Heart left ventricle (tissue), 16 donors: ENCODE measurements around the gene LY6G5B. TPM values are rescaled to one million over a fixed set of nuclear protein-coding genes. Genes with fewer than 3 reads are reported as not detected.

ENCODE experiments used
- ATAC-seq, 4 donors: fragments of 200-7000 bp; cut with Tn5 transposase; one replicate each; pipeline ENCODE4 v1.9.1; 2020 to 2022; ENCODE audit warnings: moderate library complexity in 4 of 4, mild to moderate bottlenecking in 3 of 4, moderate number of reproducible peaks in 1 of 4
- DNase-seq, 5 donors: peaks; one replicate each; pipeline ENCODE4 v3.0.0-alpha.2; 2020
- H3K27ac ChIP-seq, 12 donors: fragments of 200-600 bp; sonication (generic) in 4 of 12; one replicate each; pipeline versions ENCODE4 v1.5.0 to v1.8.0; 2016 to 2022; ENCODE audit warnings: mild to moderate bottlenecking in 2 of 12
- H3K27me3 ChIP-seq, 9 donors: fragments of 200-600 bp; sonication (generic) in 2 of 9; one replicate each; pipeline versions ENCODE4 v1.5.1 to v1.8.0; 2016 to 2022; ENCODE audit warnings: mild to moderate bottlenecking in 3 of 9
- H3K36me3 ChIP-seq, 9 donors: fragments of 200-600 bp; sonication (generic) in 2 of 9; one replicate each; pipeline versions ENCODE4 v1.5.0 to v1.8.0; 2018 to 2022; ENCODE audit warnings: mild to moderate bottlenecking in 2 of 9
- H3K4me1 ChIP-seq, 12 donors: fragments of 200-600 bp; sonication (generic) in 4 of 12; one replicate each; pipeline versions ENCODE4 v1.5.0 to v1.8.0; 2016 to 2022; ENCODE audit warnings: mild to moderate bottlenecking in 3 of 12
- H3K4me3 ChIP-seq, 12 donors: fragments of 200-600 bp; sonication (generic) in 4 of 12; one replicate each; pipeline versions ENCODE4 v1.5.0 to v1.8.0; 2017 to 2022; ENCODE audit warnings: mild to moderate bottlenecking in 9 of 12, moderate library complexity in 4 of 12
- H3K9me3 ChIP-seq, 12 donors: fragments of 200-600 bp; sonication (generic) in 4 of 12; one replicate each; pipeline versions ENCODE4 v1.5.0 to v1.8.0; 2016 to 2022; ENCODE audit warnings: mild to moderate bottlenecking in 1 of 12
- CTCF ChIP-seq, 12 donors: fragments of 200-600 bp; sonication (generic) in 4 of 12; IDR thresholded peaks; one replicate each; pipeline versions ENCODE4 v1.5.0 to v1.8.0; 2018 to 2022; ENCODE audit warnings: antibody characterized with exemption in 12 of 12, mild to moderate bottlenecking in 5 of 12
- POLR2A ChIP-seq, 2 donors: fragments of 450-650 bp; IDR thresholded peaks; one replicate each; pipeline ENCODE4 v1.6.1; 2017; ENCODE audit warnings: antibody characterized with exemption in 2 of 2, mild to moderate bottlenecking in 2 of 2, moderate library complexity in 2 of 2
- WGBS, 4 donors: extraction: QIAGEN DNeasy Blood & Tissue Kit in 2 of 4; methylation state at CpG; one replicate each; pipeline versions ENCODE4 v1.1.5 to v1.1.7; 2013 to 2018; 5-methylcytosine and 5-hydroxymethylcytosine counted together
- intact Hi-C, 10 donors: fragments of 100-400 bp; cut with DNase I; formaldehyde crosslinking; loops; one replicate each; pipeline versions ENCODE4 v1.11.1 to v1.14.2; 2022
- polyA plus RNA-seq, 2 donors: library from polyadenylated mRNA; stranded (reverse); fragments of 200-250 nt; gene quantifications; one replicate each; pipeline ENCODE4 v1.2.3, GENCODE V29; 2013
- total RNA-seq, 9 donors: library from RNA; depleted of rRNA in 2 of 9; stranded (reverse); fragments of >200 nt in 2 of 9; fragmentation: NEBNext Ultra II Directional in 3 of 9; extraction: Animal tissue kit (Norgen Biotek cat#: 25700) in 3 of 9; gene quantifications; one replicate each; pipeline versions ENCODE4 v1.1.0 to v1.2.4, GENCODE V29; 2016 to 2023
- donor health status: ischemic (EF 13 %, LVEDD 7.1; RV severe dilation, severe dysfunction).
- donor health status: healthy with polysubstance abuse.
- donor health status: DM: no; HTN: yes; CAD: no.
- donor health status: DM: no; HTN: no; CAD: no.
- donor health status: ischemic (EF 25% LVEDD 6.9; RV normal size, moderate dysfunction).
- donor health status: ischemic (EF 25% LVEDD 5.7; RV mildly dilated, moderate dysfunction).
- donor health status: healthy.
- donor health status: DM: yes; HTN: yes; CAD: no.
- donor health status: ischemic (EF 35%, LVEDD 5.7; RV mildly dilated, moderate dysfunction).
- donor health status: nonischemic (EF 11% LVEDD 7.7; RV severe dilation, severe dysfunction).
- donor health status: DM: yes; HTN: yes; CAD: no.
- donor health status: PGD.
- donor health status: ischemic (EF 29% LVEDD 5.4; RV normal size, mild dysfunction).
- donor health status: nonischemic (EF 23%, LVEDD 6.1; RV moderate dilation, normal function).

LY6G5B gene
- total and polyA plus RNA-seq, 11 donors: 1.4 to 12.0 (median 4.6) TPM

- peak within 1 kb of the TSS; percentile 83 to 97 (median 95) for H3K27ac ChIP-seq
- no peaks in the 10 kb centered on the region for H3K27me3 ChIP-seq
- TF ChIP-seq CTCF (IDR thresholded peaks at IDR 0.05): peak in 4 of 12 donors; percentile 18 to 41 (median 34)
- peak in 1 of 2 donors; percentile 56 for TF ChIP-seq POLR2A (IDR thresholded peaks at IDR 0.05)
- no peaks in the 10 kb centered on the region for H3K9me3 ChIP-seq
- 0 to 1% (median 0%) methylated on average over 58 to 63 of the region's 63 CpGs for WGBS, 4 donors
- H3K4me1 ChIP-seq: peaks cover 9 to 60% (median 38%) of the 10 kb centered on the region in 12 donors
- peak within 1 kb of the TSS; percentile 64 to 95 (median 83) for H3K4me3 ChIP-seq
- intact Hi-C loops: loop anchor here in 3 of 10 donors (1.0 to 10.0 kb wide), 5 partner anchors 45 to 509 kb away; partner anchors contain the start of genes AGPAT1 (in 2 of the 3), RNF5 (in 2 of the 3), ATP6V1G2 (in 1 of the 3) and NELFE (in 1 of the 3)
- peak; percentile 99 for DNase-seq
- peak; percentile 90 to 94 (median 92) for ATAC-seq
- peaks cover 4 to 65% (median 57%) of the 10 kb centered on the region in 9 donors for H3K36me3 ChIP-seq
Observed at GRCh38 chr6:31665501-31666336, 4.1 kb upstream of the LY6G5B start, which contains the start of gene CSNK2B. CSNK2B (plus strand) TSS chr6:31666080; CDS start chr6:31666832, 752 bp downstream.

- 2 to 4% (median 3%) methylated on average over 15 of the region's 15 CpGs for WGBS, 4 donors
- intact Hi-C loops: loop anchor here in 3 of 10 donors (5.0 to 10.0 kb wide), 3 partner anchors 166 to 508 kb away; partner anchors contain the start of genes AGPAT1 (in 2 of the 3), RNF5 (in 2 of the 3), NELFE (in 1 of the 3) and SKIC2 (in 1 of the 3)
- DNase-seq (no peak), ATAC-seq (no peak)
- TF ChIP-seq CTCF (IDR thresholded peaks at IDR 0.05): no peak
- TF ChIP-seq POLR2A (IDR thresholded peaks at IDR 0.05): no peak
- Histone ChIP-seq H3K4me1 (peaks cover 9 to 53% (median 32%) of the 10 kb centered on the region in 12 donors), H3K27me3 (no peaks in the 10 kb centered on the region), H3K9me3 (no peaks in the 10 kb centered on the region), H3K27ac (peak overlapping the region; percentile 83 to 97 (median 94)), H3K36me3 (peaks cover 7 to 72% (median 65%) of the 10 kb centered on the region in 9 donors), H3K4me3 (peak overlapping the region; percentile 64 to 95 (median 83))
Observed at GRCh38 chr6:31666337-31666965, 3.3 kb upstream of the LY6G5B start.

- Histone ChIP-seq H3K36me3 (peaks cover 0 to 37% (median 23%) of the 10 kb centered on the region in 9 donors), H3K27me3 (no peaks in the 10 kb centered on the region), H3K4me1 (peaks cover 0 to 14% (median 11%) of the 10 kb centered on the region in 12 donors), H3K4me3 (no peak overlapping the region), H3K9me3 (no peaks in the 10 kb centered on the region), H3K27ac (no peak overlapping the region)
- DNase-seq (no peak), ATAC-seq (no peak)
- intact Hi-C loops: loop anchor here in 1 of 10 donors (5.0 kb wide), 1 partner anchor 201 kb away; the partner anchor contains the start of gene SLC44A4
- 81 to 90% (median 84%) methylated on average over 4 of the region's 4 CpGs for WGBS, 4 donors
- TF ChIP-seq CTCF (IDR thresholded peaks at IDR 0.05): no peak
- TF ChIP-seq POLR2A (IDR thresholded peaks at IDR 0.05): no peak
Observed at GRCh38 chr6:31676322-31676903, 6.6 kb downstream of the LY6G5B start.
